ENCODE results near the gene TIAM1. TPM values are rescaled to one million over a fixed set of nuclear protein-coding genes. Genes with fewer than 3 reads are reported as not detected.

The TIAM1 gene
- total and polyA plus RNA-seq, 11 donors, result 0.31 to 9.4 (median 1.1) TPM

DNA sequence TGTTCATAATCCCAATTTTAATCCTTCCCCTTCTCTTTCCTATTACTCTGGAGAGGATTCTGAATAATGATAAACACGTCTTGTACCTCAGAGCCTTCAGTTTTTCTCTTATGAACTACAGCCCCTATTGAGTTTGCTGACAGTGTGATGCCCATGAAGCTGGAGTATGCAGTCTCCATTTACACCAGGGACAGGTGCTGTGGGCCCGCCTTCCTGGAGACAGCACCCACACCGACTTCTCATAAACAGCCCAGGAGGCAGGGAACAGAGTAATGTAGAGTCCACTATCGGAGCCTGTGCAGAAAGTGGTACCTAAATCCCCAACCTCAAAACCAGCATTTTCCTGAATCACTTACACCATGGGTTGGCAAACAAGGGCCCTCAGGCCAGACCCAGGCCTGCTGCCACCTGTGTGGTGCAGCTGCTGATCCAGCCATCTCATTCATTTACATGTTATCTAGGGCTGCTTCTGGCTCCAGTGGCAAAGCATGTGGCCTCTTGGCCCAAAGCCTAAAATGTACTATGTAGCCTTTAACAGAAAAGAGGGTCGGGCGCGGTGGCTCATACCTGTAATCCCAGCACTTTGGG lies 210.7 kb downstream of the TIAM1 start:
- Histone ChIP-seq H3K4me1 (peaks cover 0 to 16% (median 0%) of the 10 kb centered on the region in 12 donors), H3K27ac (no peak overlapping the region), H3K27me3 (no peaks in the 10 kb centered on the region), H3K36me3 (peaks cover 0 to 6% (median 0%) of the 10 kb centered on the region in 9 donors), H3K9me3 (no peaks in the 10 kb centered on the region), H3K4me3 (no peak overlapping the region)
- 82 to 90% (median 88%) methylated on average over 7 of the region's 7 CpGs for WGBS, 4 donors
- intact Hi-C loops (cut with DNase I), result no loop called here
- TF ChIP-seq CTCF (IDR thresholded peaks at IDR 0.05), result no peak
- no peak for TF ChIP-seq POLR2A (IDR thresholded peaks at IDR 0.05)
- no peak for ATAC-seq
- DNase-seq, result no peak

GRCh38 chr21:31132574-31133242 lies 211.4 kb downstream of the TIAM1 start:
- Histone ChIP-seq H3K36me3 (peaks cover 0 to 6% (median 0%) of the 10 kb centered on the region in 9 donors), H3K4me1 (peaks cover 0 to 16% (median 0%) of the 10 kb centered on the region in 12 donors), H3K27ac (no peak overlapping the region), H3K27me3 (no peaks in the 10 kb centered on the region), H3K9me3 (no peaks in the 10 kb centered on the region), H3K4me3 (no peak overlapping the region)
- no peak for ATAC-seq
- intact Hi-C loops (cut with DNase I), result no loop called here
- TF ChIP-seq POLR2A (IDR thresholded peaks at IDR 0.05), result no peak
- no peak for TF ChIP-seq CTCF (IDR thresholded peaks at IDR 0.05)
- WGBS, 4 donors, result 71 to 81% (median 76%) methylated on average over 11 of the region's 11 CpGs
- no peak for DNase-seq

GRCh38 chr21:31130821-31131220 lies 213.2 kb downstream of the TIAM1 start:
- ATAC-seq, result no peak
- WGBS, 4 donors, result 80 to 87% (median 84%) methylated on average over 2 of the region's 2 CpGs
- no peaks in the 10 kb centered on the region for H3K9me3 ChIP-seq
- no peak overlapping the region for H3K27ac ChIP-seq
- peaks cover 0 to 16% (median 0%) of the 10 kb centered on the region in 12 donors for H3K4me1 ChIP-seq
- peaks cover 0 to 12% (median 0%) of the 10 kb centered on the region in 9 donors for H3K36me3 ChIP-seq
- H3K27me3 ChIP-seq, result no peaks in the 10 kb centered on the region
- intact Hi-C loops (cut with DNase I), result no loop called here
- TF ChIP-seq CTCF (IDR thresholded peaks at IDR 0.05), result no peak
- TF ChIP-seq POLR2A (IDR thresholded peaks at IDR 0.05), result no peak
- no peak overlapping the region for H3K4me3 ChIP-seq
- no peak for DNase-seq

DNA sequence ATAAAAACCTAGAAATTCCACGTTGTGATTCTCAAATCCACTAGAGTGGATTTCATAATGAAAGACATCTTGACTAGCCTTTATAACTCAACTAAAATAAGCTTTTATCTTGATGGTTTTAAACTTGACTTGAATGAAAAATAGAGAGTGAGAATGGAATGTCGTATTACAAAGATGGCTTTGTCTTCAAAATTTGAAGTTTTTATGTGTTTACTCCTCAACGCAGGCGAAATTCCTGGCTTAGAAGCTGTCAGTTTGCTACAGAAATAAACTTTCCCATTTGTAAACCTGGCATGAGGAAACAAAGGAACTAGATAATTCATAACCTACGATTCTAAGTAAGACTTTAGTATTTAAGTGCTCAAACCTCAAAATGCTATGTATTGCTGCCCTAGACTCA lies 215.8 kb downstream of the TIAM1 start:
- ATAC-seq (no peak), DNase-seq (no peak)
- H3K9me3 ChIP-seq, result no peaks in the 10 kb centered on the region
- TF ChIP-seq POLR2A (IDR thresholded peaks at IDR 0.05), result no peak
- TF ChIP-seq CTCF (IDR thresholded peaks at IDR 0.05), result no peak
- H3K27ac ChIP-seq, result no peak overlapping the region
- no peak overlapping the region for H3K4me3 ChIP-seq
- no peaks in the 10 kb centered on the region for H3K27me3 ChIP-seq
- H3K4me1 ChIP-seq, result peaks cover 0 to 27% (median 0%) of the 10 kb centered on the region in 12 donors
- intact Hi-C loops (cut with DNase I), result no loop called here
- peaks cover 0 to 16% (median 0%) of the 10 kb centered on the region in 9 donors for H3K36me3 ChIP-seq
- 80 to 82% (median 81%) methylated on average over 5 of the region's 5 CpGs for WGBS, 4 donors

Data from heart left ventricle (tissue), 16 donors.